ENCODE data around the gene RFX2.

The RFX2 gene

DNA sequence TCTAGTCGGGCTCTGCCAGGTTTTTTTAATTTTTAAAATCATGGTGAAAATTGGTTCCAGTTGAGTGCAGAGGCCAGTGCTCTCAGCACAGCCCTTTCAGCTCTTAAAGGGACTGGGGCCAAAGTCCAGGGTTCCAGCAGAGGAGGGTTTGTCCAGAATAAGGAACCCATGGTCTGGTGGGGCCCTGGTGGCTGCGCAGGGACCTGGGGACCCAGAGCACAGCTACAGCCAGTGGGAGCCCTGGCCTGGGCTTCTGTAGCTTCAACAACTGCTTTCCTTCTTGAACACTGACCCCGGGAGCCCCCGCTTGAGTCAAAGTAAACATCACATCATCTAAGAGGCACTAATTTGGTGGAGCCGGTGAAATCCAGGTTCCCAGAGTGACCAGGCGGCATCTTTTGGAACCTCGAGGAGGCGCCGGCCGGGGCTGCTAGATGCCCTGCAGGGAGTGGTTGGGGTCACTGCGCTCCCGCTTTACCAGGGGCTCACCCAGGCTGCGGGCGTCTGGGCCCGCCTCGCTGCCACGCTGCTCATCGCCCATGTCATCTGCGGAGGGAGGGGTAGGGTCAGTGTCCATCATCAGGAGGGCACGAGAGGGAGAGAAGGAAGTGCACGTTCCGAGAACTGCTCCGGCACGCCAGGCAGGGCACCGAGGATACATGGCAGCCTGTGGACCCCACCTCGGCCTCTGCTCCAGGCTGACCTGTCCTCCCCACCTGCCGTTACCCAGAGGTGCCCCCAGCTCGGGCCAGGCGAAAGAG lies 115.7 kb downstream of the RFX2 start:
- Histone ChIP-seq H2AFZ (ENCODE audit: low read depth) (no peak overlapping the region), H3K4me3 (IDR thresholded peaks at IDR 0.05; ENCODE audit: insufficient read depth, low read depth, low read length) (no peak overlapping the region), H4K20me1 (ENCODE audit: insufficient read depth) (no peaks in the 10 kb centered on the region), H3K4me1 (ENCODE audit: low read depth, poor library complexity, severe bottlenecking) (no peaks in the 10 kb centered on the region), H3K27ac (no peak overlapping the region), H3K36me3 (ENCODE audit: insufficient read depth) (no peaks in the 10 kb centered on the region), H3K9ac (no peak overlapping the region), H3K4me2 (no peak overlapping the region), H3K79me2 (ENCODE audit: insufficient read depth, low read depth) (no peaks in the 10 kb centered on the region), H3K27me3 (ENCODE audit: insufficient read depth, low read depth) (no peaks in the 10 kb centered on the region)
- TF ChIP-seq, protein P1, sequence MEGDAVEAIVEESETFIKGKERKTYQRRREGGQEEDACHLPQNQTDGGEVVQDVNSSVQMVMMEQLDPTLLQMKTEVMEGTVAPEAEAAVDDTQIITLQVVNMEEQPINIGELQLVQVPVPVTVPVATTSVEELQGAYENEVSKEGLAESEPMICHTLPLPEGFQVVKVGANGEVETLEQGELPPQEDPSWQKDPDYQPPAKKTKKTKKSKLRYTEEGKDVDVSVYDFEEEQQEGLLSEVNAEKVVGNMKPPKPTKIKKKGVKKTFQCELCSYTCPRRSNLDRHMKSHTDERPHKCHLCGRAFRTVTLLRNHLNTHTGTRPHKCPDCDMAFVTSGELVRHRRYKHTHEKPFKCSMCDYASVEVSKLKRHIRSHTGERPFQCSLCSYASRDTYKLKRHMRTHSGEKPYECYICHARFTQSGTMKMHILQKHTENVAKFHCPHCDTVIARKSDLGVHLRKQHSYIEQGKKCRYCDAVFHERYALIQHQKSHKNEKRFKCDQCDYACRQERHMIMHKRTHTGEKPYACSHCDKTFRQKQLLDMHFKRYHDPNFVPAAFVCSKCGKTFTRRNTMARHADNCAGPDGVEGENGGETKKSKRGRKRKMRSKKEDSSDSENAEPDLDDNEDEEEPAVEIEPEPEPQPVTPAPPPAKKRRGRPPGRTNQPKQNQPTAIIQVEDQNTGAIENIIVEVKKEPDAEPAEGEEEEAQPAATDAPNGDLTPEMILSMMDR (conservative IDR thresholded peaks at IDR 0.05; ENCODE audit: low read depth, low read length), result no peak

DNA sequence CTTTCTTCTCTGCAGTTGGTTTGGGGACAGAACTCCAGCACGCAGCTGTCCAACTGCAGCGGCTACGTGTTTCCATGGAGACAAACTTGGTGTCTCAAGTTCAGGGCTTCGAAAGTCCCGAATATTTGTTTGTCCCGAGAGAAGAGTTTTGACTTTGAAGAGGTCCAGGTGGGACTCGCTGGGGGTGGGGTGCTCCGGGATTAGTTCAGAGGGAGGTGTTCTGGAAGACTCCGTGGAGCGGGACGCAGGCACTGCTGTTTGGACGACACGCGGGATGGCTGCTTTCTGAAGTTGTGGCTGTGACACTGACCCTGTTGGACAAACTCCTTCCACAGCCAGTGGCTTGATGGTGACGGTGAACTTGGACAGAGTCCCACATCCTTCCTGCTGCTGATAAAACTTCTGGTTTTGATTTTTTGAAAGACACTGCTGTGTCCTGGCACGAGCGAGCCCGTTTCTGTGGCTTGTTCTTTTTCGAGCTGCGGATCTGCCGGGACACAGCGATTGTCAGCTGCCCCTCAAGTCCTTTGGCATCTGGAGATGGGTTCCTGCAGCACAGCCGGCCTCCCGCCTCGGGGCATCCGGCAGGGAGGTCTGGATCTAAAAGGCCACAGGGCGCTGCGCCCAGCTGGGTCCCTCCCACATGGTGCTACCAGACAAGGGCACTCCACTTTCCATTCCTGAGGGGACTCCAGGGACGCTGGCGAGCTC lies 116.5 kb downstream of the RFX2 start:
- no peak overlapping the region for H2AFZ ChIP-seq (ENCODE audit: low read depth)
- no peaks in the 10 kb centered on the region for H3K27me3 ChIP-seq (ENCODE audit: insufficient read depth, low read depth)
- no peak overlapping the region for H3K9ac ChIP-seq
- no peak overlapping the region for H3K4me3 ChIP-seq (IDR thresholded peaks at IDR 0.05; ENCODE audit: insufficient read depth, low read depth, low read length)
- H3K27ac ChIP-seq, result no peak overlapping the region
- H4K20me1 ChIP-seq (ENCODE audit: insufficient read depth), result no peaks in the 10 kb centered on the region
- H3K79me2 ChIP-seq (ENCODE audit: insufficient read depth, low read depth), result no peaks in the 10 kb centered on the region
- TF ChIP-seq, protein P1 (conservative IDR thresholded peaks at IDR 0.05; ENCODE audit: low read depth, low read length), result no peak
- no peak overlapping the region for H3K4me2 ChIP-seq
- no peaks in the 10 kb centered on the region for H3K4me1 ChIP-seq (ENCODE audit: low read depth, poor library complexity, severe bottlenecking)
- H3K36me3 ChIP-seq (ENCODE audit: insufficient read depth), result no peaks in the 10 kb centered on the region

DNA sequence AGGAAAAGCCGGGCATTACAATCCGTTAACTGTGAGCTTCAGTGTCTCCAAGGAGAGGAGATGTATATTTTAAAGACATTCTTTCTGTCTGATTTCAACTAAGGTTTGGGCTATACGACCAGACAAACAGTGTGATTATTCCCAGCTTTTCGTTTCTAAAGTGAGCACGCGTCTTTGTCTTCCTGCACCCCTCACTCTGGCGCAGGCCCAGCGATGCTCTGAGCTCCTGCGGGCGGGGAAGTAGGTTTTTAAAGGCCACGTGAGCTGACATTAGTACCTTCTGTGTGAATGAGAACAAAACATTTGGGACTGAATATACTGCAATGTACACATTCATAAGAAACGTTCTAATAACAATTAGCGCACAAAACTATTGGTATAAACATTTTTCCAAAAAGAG lies 117.1 kb downstream of the RFX2 start:
- no peaks in the 10 kb centered on the region for H3K79me2 ChIP-seq (ENCODE audit: insufficient read depth, low read depth)
- H3K4me1 ChIP-seq (ENCODE audit: low read depth, poor library complexity, severe bottlenecking), result no peaks in the 10 kb centered on the region
- H3K27me3 ChIP-seq (ENCODE audit: insufficient read depth, low read depth), result no peaks in the 10 kb centered on the region
- no peaks in the 10 kb centered on the region for H3K36me3 ChIP-seq (ENCODE audit: insufficient read depth)
- H3K27ac ChIP-seq, result no peak overlapping the region
- TF ChIP-seq, protein P1 (conservative IDR thresholded peaks at IDR 0.05; ENCODE audit: low read depth, low read length), result no peak
- H4K20me1 ChIP-seq (ENCODE audit: insufficient read depth), result no peaks in the 10 kb centered on the region
- H3K9ac ChIP-seq, result no peak overlapping the region
- no peak overlapping the region for H2AFZ ChIP-seq (ENCODE audit: low read depth)
- H3K4me3 ChIP-seq (IDR thresholded peaks at IDR 0.05; ENCODE audit: insufficient read depth, low read depth, low read length), result no peak overlapping the region
- H3K4me2 ChIP-seq, result no peak overlapping the region

DNA sequence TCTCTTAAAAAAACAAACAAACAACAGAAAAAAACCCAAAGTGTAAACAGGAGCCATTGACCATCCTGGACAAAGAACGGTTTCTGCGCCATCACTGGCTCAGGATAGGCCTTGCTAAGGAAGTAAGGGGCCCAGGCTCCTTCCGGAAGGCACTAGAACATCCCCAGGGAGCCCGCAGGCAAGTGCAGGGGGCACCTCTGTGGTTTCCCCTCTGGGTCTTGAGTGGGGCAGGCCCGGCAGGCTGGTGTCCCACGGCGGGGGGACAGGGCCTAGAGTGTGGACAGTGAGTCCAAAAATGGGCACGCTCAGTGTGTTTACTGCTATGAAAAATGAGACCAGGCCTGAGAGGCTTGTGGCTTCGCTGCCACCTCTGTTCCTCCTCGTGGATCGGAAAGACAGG lies 117.5 kb downstream of the RFX2 start:
- H3K27ac ChIP-seq, result no peak overlapping the region
- no peak overlapping the region for H3K4me3 ChIP-seq (IDR thresholded peaks at IDR 0.05; ENCODE audit: insufficient read depth, low read depth, low read length)
- no peak overlapping the region for H2AFZ ChIP-seq (ENCODE audit: low read depth)
- no peaks in the 10 kb centered on the region for H3K4me1 ChIP-seq (ENCODE audit: low read depth, poor library complexity, severe bottlenecking)
- H3K9ac ChIP-seq, result no peak overlapping the region
- H3K36me3 ChIP-seq (ENCODE audit: insufficient read depth), result no peaks in the 10 kb centered on the region
- no peaks in the 10 kb centered on the region for H4K20me1 ChIP-seq (ENCODE audit: insufficient read depth)
- H3K4me2 ChIP-seq, result no peak overlapping the region
- no peaks in the 10 kb centered on the region for H3K27me3 ChIP-seq (ENCODE audit: insufficient read depth, low read depth)
- TF ChIP-seq, protein P1 (conservative IDR thresholded peaks at IDR 0.05; ENCODE audit: low read depth, low read length), result no peak
- H3K79me2 ChIP-seq (ENCODE audit: insufficient read depth, low read depth), result no peaks in the 10 kb centered on the region

Measured in KMS-11 (cell line).